NCI-H524 treated with DMSO at 0.1 percent for 48 hours (cell line): Measurements from ENCODE around the gene MMP7.

Experiments
- DNase-seq: peaks from one replicate; lab custom pipeline; 2025; lab: John Stamatoyannopoulos, UW

The MMP7 gene

DNA sequence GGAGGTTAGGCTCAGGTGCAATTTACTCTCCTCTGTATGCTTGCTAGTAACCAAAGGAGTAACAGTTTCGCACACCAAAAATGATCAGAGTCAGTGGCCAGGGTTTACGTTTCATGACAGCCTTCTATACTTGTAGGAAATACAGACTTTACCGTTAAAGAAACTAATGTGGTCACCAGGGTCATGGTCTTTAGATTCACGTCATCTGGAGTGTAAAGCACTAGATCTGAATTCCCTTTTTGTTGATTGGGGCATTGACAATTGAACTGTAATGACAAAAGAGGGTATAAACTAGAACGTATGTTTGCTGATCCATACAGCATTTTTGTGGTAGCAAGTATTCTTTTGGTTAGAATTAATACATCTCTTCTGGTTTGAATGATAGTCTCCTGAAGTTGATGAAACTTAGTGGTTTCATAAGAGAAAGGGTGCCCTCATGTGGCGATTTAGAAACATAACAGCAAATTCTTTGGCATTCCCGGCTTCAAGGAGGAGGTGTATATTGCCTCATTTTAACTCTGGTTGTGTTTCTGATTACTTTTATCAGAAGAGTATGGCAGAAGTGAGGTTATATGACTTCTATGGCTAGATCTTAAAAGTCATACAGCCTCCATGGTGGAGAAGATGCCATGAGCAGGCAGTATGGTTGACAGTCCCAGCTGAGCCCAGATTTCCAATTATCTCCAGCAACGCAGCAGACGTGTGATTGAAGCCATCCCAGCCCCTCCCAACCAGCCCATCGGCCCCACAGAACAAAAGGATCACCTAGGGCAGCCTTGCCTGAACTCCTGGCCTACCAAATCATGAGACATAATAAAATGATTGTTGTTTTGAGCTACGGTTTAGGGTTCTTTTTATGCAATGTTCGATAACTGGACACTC, 35.1 kb downstream of the MMP7 start:
- no peak for DNase-seq

DNA sequence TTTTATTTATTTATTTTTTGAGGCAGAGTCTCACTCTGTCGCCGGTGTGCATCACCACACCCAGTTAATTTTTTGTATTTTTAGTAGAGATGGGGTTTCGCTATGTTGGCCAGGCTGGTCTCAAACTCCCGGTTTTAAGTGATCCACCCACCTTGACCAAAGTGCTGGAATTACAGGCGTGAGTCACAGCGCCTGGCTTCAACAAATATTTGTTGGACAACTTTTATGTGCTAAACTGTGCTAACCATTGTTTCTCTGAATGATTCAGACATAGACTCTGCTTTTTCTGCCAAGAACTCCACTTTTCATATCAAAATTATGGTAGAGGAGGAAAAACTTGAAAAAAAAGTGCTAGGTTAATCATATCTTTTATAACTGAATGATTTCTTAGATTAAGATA, 36.3 kb downstream of the MMP7 start:
- no peak for DNase-seq

DNA sequence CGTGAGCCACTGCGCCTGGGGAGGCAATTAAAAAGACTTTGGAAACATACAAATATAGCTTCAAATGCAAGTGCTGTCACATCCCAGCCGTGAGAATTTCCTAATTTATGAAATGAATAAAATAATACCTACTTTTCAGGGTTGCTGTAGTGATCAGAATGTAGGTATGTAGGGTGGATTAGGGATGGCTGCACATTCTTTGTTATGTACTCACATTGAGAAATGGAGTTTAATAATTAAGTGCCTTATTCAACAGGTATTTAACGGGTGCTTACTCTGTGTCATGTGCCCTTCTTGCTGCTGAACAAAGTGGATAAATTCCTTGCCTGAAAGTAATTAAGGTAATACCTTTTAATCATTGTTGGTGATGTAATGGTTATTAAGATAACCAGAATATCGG, 37.0 kb downstream of the MMP7 start:
- no peak for DNase-seq

DNA sequence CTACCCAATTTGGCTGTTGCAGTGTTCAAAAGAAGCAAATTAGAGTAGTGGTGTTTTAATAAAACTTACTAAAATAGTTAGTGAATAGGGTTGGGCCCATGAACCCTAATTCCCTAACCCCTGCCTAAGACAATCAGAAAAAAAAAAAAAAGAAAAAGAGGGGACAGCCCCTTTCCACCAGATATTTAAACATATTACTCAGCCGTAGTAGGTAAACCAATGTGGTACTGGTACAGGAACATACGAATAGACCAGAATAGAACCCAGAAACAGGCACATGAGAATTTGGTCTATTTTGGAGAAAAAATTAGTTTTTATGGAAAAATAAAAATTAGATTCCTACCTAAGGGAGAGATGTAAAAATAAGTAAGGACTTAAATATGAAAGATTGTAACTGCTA, 38.6 kb downstream of the MMP7 start:
- no peak for DNase-seq

DNA sequence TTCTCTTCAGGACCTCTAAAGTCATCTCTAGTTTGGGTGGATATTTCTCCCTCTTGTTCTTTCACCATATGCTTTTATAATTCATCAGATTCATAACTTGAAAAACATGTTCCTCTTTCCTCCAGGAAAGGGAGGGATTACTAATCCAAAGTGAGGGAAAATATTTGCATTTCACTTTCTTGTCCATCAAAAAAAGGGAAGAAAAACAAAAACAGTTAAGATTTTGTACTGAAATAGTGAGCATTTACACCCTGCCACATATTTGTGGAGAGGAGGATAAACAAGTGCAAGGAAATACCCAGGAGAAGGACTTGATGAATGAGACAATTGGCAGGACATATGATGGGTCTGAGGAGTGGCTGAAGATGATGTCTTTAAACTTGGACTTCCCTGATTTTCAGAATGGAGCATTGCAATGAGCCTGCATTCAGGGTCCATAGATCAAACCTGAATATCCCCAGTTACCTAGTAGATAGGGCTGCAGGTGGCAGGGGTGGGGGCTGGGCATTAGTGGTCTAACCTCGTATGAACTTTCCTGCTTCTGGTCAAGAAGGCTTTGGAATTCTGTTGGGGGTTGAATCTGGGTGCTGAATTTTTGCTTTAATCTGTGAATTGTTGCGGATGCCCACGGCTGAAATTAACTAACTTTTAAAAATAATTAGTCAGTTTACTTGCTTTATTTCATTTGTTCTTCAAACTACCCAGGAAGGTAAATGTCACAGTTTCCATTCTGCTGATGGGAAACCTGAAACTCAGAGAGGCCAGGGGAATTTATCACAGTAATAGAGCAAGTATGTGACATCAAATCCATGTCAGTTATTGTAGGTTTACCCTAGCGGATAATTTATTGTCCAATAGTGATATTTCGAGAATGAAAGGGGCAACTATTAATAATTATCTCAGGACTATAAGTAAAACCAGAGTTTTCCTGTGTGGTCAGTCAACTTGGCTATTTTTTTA, 41.1 kb downstream of the MMP7 start:
- DNase-seq, result no peak

DNA sequence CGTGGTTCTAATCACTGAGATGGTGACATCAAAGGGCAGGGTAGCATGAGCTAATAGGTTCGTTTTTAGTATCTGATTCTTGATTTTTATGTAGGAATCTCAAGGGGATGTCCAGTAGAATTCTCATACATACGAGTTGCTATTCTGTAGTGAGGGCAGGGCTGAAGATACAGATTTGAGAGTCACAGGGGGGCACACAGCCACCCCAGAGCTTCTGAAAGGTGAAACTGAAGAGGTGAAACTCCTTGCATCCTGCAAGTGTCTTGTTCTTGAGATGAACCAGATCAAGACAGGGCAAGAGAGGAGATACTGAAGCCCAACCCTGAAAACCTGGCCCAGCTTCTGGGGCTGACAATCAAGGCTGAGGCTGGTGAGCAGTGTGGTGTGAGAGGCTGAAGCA, 42.3 kb downstream of the MMP7 start:
- no peak for DNase-seq

DNA sequence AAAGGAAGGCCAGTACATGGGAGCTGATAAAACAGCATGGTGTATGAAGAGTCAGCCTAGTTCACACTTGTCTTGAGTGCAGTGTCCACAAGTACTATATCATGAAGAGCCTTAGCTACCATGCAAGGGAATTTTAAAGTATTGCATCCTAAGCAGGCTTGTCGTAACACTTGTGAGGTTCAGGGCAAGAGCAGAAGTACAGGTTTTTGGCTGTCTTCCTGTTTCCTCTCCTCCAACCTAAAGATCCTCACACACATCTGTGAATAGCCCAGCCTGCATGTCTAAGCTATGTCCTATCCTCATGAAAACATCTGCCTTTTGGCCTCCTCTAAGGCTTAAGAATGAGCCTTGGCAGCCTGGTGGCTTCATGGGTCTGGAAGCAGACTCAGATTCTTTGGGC, 43.3 kb downstream of the MMP7 start:
- no peak for DNase-seq

DNA sequence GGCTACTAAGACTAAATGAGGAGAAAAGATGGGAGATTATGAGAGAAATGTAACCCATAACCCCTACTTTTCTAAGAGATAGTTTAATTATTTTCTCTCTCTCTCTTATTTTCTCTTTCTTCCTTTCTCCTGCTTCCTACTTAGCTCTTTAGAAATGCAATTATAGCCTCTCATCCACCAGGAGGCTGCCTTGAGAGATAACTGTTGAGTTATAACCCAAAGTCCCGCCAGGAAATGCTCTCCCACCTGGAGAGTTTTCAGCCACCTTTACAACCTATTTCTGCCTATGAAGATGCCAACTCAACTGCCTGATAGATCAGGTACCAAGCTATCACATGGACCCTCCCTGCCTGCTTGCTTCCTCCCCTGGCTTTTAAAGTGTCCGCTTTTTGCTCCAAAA, 44.0 kb downstream of the MMP7 start:
- DNase-seq, result no peak

DNA sequence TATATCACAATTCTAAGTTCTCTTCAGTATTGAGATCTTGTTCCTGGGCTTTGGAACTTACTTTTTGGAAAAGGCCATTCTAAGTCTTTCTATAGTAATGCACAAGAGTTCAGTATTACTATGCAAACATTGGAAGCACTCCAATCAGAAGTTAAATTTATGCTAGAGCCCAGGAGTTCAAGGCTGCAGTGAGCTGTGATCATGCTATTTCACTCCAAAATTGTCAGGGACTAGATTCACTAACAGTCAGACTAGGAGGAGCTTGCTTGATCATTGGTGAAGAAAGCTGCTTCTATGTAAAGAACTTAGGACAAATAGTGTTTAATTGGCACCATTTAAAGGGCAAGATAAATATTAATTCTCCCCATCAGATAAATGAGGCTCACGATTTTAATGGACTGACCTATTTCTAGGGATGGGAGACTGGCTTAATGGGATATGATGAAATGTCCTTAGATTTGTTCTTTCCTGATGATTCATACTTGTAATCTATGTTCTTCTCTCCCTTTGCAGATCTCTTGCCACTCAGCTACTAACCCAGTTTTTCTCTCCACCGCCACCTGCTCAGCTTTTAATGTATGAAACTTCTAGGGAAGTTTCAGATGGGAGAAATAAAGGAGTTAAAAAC, 45.3 kb downstream of the MMP7 start:
- no peak for DNase-seq

DNA sequence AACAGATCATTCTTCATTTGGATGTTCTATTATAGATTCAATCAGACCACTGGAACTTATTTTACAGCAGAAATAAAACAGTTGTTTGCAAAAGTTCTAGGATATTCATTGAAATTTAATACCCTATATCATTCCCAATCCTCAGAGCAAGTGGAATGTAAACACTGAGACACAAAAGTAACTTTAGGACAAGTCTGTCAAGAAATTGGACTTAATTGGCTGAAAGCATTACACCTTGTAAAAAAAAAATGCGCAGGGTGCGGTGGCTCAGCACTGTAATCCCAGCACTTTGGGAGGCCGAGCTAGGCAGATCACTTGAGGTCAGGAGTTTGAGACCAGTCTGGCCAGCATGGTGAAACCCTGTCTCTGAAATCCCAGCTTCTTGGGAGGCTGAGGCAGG, 48.1 kb downstream of the MMP7 start:
- DNase-seq, result no peak

DNA sequence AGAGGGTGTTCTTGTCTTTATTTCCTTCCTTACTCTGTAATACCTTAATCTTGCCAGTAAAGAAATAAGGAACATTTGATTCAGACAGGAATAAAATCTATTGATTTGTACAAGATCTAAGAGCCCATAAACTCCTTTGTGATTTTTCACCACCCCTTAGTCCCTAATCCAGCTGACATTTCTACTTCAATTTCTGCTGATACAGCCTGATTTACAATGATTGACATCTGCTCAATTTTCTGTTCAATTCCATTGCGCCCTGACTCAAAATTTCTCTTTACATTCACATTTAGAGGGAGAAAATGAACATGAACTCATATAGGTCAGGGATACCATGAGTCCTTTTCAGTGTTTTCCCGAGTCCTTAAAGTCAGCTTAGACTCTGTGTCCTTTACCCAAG, 50.8 kb downstream of the MMP7 start:
- no peak for DNase-seq

DNA sequence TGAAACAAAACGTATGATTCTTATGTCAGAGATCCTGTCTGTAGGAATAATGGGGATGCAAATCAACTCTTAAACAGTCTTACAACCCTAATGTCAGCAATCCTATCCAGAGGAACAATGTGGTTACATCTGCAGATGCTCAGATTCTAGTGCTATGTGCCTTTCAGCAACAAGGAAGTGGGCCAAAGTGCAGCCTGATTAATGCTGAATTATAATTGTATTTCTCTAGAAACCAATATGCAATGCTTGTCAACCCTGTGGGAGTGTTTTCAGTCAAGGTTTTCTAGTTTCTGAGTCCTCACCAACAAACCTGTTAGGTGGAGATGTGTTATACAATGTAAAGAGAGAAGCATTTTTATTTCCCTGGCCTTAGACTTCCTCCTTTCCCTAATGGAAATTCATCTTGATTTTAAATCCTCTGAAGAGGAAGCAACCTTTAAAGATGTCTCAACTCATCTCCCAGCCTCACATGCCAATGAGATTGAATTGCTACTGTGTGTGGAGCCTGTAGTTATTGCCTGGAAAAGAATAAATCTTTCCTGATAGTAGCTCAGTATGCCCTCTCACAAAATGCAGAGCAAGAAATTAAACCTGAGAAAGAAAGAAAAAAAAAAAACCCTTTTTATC, 51.8 kb downstream of the MMP7 start:
- DNase-seq, result no peak

DNA sequence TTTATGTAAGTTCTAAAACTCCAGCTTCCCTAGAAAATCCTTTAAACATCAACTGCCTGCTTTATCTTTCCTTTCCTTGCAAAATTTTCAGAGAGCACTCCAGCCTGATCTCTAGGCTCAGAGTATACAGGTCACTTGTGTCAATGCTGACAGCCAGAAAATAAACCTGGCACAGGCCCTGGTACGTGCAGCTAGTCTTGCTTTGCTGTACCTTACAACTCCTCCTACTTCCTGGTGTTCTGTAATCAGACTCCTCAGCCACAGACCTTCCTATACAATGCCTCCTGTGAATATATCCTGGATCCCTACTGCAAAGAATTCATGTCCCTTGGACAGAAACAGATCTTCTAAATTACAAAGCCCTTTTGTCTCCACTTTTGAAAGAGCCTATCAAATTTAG, 53.7 kb downstream of the MMP7 start:
- DNase-seq, result no peak

DNA sequence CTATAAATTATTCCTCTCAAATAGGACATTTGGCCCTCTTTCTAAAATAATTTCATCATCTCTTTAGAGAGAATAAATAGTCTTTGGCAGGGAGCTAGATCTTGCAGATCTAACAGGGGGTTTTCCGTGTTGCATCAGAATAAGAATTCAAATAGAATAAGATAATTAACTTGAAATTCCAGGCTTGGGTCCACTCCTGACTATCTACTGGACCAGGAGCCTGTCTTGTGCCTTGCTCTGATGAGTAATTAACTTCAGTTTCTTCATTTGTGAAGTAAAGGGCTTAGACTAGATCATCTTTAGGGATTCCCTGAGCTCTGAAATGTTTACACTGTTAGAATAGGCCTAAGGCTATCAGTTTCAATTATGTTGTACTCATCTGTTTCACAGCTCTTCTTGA, 54.5 kb downstream of the MMP7 start:
- DNase-seq, result no peak

DNA sequence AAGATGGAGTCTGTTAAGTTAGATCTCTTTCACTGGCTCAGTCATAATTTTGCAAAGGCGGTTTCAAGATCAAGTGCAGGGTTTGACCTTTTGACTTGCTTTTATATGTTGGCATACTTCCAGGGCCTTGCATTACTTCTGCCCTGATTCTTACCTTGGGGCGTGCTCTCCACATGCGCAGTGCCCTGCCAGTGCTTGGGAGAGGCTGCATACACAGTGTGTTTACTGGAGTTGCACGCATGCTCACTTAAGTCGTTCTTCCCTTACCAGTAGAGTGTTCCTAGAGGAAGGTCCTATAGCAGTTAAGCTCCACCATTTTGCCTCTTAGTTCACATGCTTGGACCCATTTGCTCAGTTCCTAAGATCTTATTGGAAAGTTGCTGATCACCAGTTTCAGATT, 57.0 kb downstream of the MMP7 start:
- no peak for DNase-seq

DNA sequence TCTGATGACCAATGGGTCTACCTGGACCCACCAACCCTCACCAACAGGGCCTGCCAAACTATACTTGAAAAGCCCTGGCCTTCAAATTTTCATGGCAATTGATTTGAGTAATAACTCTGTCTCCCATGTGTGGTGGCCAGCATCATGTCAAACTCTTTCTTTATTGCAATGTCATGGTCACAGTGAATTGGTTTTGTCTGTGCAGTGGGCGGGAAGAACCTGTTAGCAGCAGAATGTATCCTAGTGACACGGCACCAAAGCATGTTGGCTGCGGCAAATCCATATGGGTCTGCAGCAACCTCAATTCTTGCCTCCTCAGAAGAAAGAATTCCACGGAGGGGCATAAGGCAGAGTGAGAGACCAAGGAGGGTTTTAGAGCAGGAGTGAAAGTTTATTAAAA, 58.4 kb downstream of the MMP7 start:
- DNase-seq, result no peak

DNA sequence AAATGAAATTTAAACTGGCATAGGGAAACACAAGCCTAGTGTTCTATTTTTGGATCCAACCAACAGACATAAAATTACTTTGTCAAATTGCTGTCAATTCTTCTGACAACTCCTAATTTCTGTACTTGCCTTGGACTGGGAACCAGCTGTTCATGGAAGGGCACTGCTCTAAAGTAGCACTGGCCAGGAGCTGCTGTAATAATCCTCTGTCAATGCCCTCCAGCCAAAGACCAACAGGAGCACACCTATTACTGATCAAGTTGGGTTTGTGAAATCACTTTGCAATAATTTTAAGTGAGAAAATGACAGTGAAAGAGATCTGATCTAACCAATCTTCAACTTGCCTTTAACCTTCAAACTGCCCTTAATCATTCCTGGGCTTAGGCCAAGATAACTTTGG, 59.1 kb downstream of the MMP7 start:
- no peak for DNase-seq
